Nephron progenitor cell (in vitro differentiated cells): Measurements from ENCODE around the gene LY6G5C.

Source experiments
- DNase-seq: peaks from one replicate; pipeline ENCODE4 v3.0.0; 2021
- H3K27ac Mint-ChIP-seq: 2 replicates; pipeline ENCODE4 v1.8.0; 2021; ENCODE audit warnings: mild to moderate bottlenecking, moderate library complexity, mixed read lengths
- H3K27me3 Mint-ChIP-seq: 2 replicates; pipeline ENCODE4 v1.8.0; 2021; ENCODE audit warnings: mild to moderate bottlenecking, low read depth, mixed read lengths; ENCODE audit not compliant: poor library complexity
- H3K36me3 Mint-ChIP-seq: 2 replicates; pipeline ENCODE4 v1.8.0; 2021; ENCODE audit warnings: low read depth, mixed read lengths
- H3K4me1 Mint-ChIP-seq: 2 replicates; pipeline ENCODE4 v1.8.0; 2021; ENCODE audit warnings: mixed read lengths
- H3K4me3 Mint-ChIP-seq: 2 replicates; pipeline ENCODE4 v1.8.0; 2021; ENCODE audit warnings: mild to moderate bottlenecking, moderate library complexity, mixed read lengths
- H3K9me3 Mint-ChIP-seq: 2 replicates; pipeline ENCODE4 v1.8.0; 2021; ENCODE audit warnings: mild to moderate bottlenecking, moderate library complexity, mixed read lengths
- CTCF ChIP-seq: fragments of 200-600 bp; sonication (generic); IDR thresholded peaks from 2 replicates; pipeline ENCODE4 v1.5.0; 2021; ENCODE audit warnings: antibody characterized with exemption

LY6G5C gene

GRCh38 chr6:31636698-31637596 lies 43.9 kb downstream of the LY6G5C start:
- Mint-ChIP-seq H3K36me3 (peaks cover 71% of the 10 kb centered on the region), H3K9me3 (no peaks in the 10 kb centered on the region), H3K27me3 (peaks cover 3% of the 10 kb centered on the region), H3K27ac (peak overlapping the region; percentile 66), H3K4me1 (peaks cover 5% of the 10 kb centered on the region), H3K4me3 (no peak overlapping the region)
- no peak for TF ChIP-seq CTCF
- DNase-seq: no peak

GRCh38 chr6:31634969-31635575 lies 45.8 kb downstream of the LY6G5C start:
- H3K27ac Mint-ChIP-seq: peak overlapping the region; percentile 72
- peaks cover 3% of the 10 kb centered on the region for H3K27me3 Mint-ChIP-seq
- DNase-seq: no peak
- H3K4me3 Mint-ChIP-seq: no peak overlapping the region
- no peak for TF ChIP-seq CTCF
- H3K9me3 Mint-ChIP-seq: no peaks in the 10 kb centered on the region
- peaks cover 5% of the 10 kb centered on the region for H3K4me1 Mint-ChIP-seq
- H3K36me3 Mint-ChIP-seq: peaks cover 66% of the 10 kb centered on the region

- TF ChIP-seq CTCF: no peak
- Mint-ChIP-seq H3K27me3 (peaks cover 3% of the 10 kb centered on the region), H3K4me1 (peaks cover 5% of the 10 kb centered on the region), H3K27ac (peak overlapping the region; percentile 75), H3K4me3 (no peak overlapping the region), H3K36me3 (peaks cover 70% of the 10 kb centered on the region), H3K9me3 (no peaks in the 10 kb centered on the region)
- no peak for DNase-seq
These were observed 46.7 kb downstream of the LY6G5C start for GRCh38 chr6:31634131-31634530.

GRCh38 chr6:31633447-31633846 lies 47.4 kb downstream of the LY6G5C start:
- DNase-seq: no peak
- peaks cover 3% of the 10 kb centered on the region for H3K27me3 Mint-ChIP-seq
- H3K36me3 Mint-ChIP-seq: peaks cover 72% of the 10 kb centered on the region
- H3K9me3 Mint-ChIP-seq: no peaks in the 10 kb centered on the region
- no peak for TF ChIP-seq CTCF
- peak overlapping the region; percentile 96 for H3K27ac Mint-ChIP-seq
- no peak overlapping the region for H3K4me3 Mint-ChIP-seq
- H3K4me1 Mint-ChIP-seq: peaks cover 5% of the 10 kb centered on the region

GRCh38 chr6:31632279-31632946 lies 48.5 kb downstream of the LY6G5C start:
- Mint-ChIP-seq H3K4me3 (no peak overlapping the region), H3K27me3 (peaks cover 3% of the 10 kb centered on the region), H3K4me1 (peaks cover 5% of the 10 kb centered on the region), H3K36me3 (peaks cover 82% of the 10 kb centered on the region), H3K9me3 (no peaks in the 10 kb centered on the region), H3K27ac (peak overlapping the region; percentile 96)
- no peak for TF ChIP-seq CTCF
- DNase-seq: no peak
